AG09319 (cell line): Measurements from ENCODE around the gene ANXA2R.
"Not testable (repeated sequence)": the region's sequence is repeated elsewhere in the genome, so short reads cannot be mapped to it uniquely, and the experiment has no call there.

Experiments
- DNase-seq: peaks from one replicate; pipeline ENCODE4 v3.0.0-alpha.2; 2010; ENCODE audit warnings: low read depth; ENCODE audit errors: extremely low read depth
- TF ChIP-seq, protein P1 (sequence below): IDR thresholded peaks from 2 replicates; pipeline ENCODE4 v1.5.1; 2011; ENCODE audit warnings: low read depth, mild to moderate bottlenecking, inconsistent platforms, low read length, moderate library complexity

The ANXA2R gene

GRCh38 chr5:43074987-43075318 lies 34.8 kb upstream of the ANXA2R start:
- TF ChIP-seq, protein P1, sequence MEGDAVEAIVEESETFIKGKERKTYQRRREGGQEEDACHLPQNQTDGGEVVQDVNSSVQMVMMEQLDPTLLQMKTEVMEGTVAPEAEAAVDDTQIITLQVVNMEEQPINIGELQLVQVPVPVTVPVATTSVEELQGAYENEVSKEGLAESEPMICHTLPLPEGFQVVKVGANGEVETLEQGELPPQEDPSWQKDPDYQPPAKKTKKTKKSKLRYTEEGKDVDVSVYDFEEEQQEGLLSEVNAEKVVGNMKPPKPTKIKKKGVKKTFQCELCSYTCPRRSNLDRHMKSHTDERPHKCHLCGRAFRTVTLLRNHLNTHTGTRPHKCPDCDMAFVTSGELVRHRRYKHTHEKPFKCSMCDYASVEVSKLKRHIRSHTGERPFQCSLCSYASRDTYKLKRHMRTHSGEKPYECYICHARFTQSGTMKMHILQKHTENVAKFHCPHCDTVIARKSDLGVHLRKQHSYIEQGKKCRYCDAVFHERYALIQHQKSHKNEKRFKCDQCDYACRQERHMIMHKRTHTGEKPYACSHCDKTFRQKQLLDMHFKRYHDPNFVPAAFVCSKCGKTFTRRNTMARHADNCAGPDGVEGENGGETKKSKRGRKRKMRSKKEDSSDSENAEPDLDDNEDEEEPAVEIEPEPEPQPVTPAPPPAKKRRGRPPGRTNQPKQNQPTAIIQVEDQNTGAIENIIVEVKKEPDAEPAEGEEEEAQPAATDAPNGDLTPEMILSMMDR: no peak
- DNase-seq: no peak

DNA sequence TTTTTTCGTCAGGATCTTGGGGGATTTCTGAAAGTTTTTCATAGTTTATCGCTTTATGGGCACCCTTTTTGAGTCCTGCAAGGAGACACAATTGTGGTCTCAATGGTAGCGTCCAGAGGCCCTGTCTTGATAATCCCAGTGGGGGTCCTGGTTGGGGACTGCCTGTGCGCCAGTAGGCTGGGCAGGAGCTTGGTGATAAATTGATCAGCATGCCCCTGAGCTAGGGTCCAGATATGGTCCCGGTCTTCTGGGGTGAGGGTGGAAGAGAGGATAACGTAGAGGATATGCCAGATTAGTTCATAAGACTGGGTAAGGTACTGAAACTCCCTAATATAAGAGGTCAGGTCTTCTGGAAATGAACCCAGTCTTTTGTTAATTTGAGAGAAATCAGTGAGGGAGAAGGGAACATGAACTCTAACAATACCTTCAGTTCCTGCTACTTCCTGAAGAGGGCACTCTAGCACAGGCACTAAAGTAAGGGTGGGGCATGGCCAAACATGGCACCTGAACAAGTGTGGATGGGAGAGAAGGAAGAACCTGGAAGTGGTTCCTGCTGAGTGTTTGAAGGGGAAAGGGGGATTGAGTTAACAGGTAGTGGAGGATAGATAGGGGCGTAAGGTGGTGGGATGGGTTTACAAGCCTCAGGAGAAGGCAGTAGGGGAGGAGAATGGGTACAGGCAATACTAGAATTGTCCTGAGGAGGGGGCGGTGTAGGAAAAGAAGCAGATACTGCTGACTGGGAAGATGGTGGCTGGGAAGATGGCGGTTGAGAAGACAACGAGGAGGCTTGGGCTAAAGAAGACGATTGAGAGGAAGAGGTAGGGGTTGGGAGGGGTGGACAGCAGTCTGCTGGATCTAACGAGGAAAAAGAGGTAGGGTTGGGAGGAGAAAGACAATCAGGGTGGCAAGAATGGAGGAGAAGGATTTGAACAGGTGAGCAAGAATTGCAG lies 33.8 kb upstream of the ANXA2R start:
- no peak for DNase-seq

DNA sequence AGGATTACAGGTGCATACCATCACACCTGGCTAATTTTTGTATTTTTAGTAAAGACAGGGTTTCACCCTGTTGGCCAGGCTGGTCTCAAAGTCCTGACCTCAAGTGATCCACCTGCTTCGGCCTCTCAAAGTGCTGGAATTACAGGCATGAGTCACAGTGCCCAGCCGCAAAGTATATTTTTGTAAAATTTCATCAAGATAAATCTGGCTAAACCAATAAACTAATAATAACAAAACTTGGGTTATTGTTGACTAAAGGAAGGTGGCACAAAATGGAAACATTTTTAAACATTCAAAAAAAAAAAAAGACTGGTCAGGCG lies 29.2 kb upstream of the ANXA2R start:
- not testable (repeated sequence) for DNase-seq

More for the DNA sequence above, 33.8 kb upstream of the ANXA2R start:
- TF ChIP-seq, protein P1: peak; percentile 58

- no peak for DNase-seq
- TF ChIP-seq, protein P1: no peak
Measured at GRCh38 chr5:43068037-43068436, 27.9 kb upstream of the ANXA2R start.

GRCh38 chr5:43066799-43067741 lies 27.0 kb upstream of the ANXA2R start:
- TF ChIP-seq, protein P1: no peak
- peak; percentile 79 for DNase-seq

- peak; percentile 38 for DNase-seq
- TF ChIP-seq, protein P1: no peak
Measured at GRCh38 chr5:43065948-43066798, 26.1 kb upstream of the ANXA2R start.

GRCh38 chr5:43065387-43065947 lies 25.3 kb upstream of the ANXA2R start:
- no peak for DNase-seq
- TF ChIP-seq, protein P1: no peak
